T47D (cell line): Measurements from ENCODE around the gene SRP14.
"Not testable (repeated sequence)": the region's sequence is repeated elsewhere in the genome, so short reads cannot be mapped to it uniquely, and the experiment has no call there.

Source experiments
- DNase-seq, 2 experiments: peaks; one replicate each; pipeline versions ENCODE4 v3.0.0 to v3.0.0-alpha.2; 2011 to 2012; ENCODE audit warnings: low read depth in 1 of 2, low spot score in 1 of 2
- JUND ChIP-seq: IDR thresholded peaks from 2 replicates; pipeline ENCODE4 v1.6.1; 2012; ENCODE audit warnings: low read depth
- in situ Hi-C: cut with HindIII; loops from 2 replicates; pipeline ENCODE4 v1.10.0; 2016; ENCODE audit warnings: low sequenced_read_pairs, low pct_unique_long_range_greater_than_20kb

The SRP14 gene

GRCh38 chr15:40038638-40039543 is at the start of gene SRP14:
Gene SRP14 (minus strand): TSS chr15:40039181. CDS start chr15:40039116, 65 bp downstream.
- in situ Hi-C loops = no loop called here
- peak; percentile 80 to 90 for DNase-seq
- TF ChIP-seq JUND = no peak

DNA sequence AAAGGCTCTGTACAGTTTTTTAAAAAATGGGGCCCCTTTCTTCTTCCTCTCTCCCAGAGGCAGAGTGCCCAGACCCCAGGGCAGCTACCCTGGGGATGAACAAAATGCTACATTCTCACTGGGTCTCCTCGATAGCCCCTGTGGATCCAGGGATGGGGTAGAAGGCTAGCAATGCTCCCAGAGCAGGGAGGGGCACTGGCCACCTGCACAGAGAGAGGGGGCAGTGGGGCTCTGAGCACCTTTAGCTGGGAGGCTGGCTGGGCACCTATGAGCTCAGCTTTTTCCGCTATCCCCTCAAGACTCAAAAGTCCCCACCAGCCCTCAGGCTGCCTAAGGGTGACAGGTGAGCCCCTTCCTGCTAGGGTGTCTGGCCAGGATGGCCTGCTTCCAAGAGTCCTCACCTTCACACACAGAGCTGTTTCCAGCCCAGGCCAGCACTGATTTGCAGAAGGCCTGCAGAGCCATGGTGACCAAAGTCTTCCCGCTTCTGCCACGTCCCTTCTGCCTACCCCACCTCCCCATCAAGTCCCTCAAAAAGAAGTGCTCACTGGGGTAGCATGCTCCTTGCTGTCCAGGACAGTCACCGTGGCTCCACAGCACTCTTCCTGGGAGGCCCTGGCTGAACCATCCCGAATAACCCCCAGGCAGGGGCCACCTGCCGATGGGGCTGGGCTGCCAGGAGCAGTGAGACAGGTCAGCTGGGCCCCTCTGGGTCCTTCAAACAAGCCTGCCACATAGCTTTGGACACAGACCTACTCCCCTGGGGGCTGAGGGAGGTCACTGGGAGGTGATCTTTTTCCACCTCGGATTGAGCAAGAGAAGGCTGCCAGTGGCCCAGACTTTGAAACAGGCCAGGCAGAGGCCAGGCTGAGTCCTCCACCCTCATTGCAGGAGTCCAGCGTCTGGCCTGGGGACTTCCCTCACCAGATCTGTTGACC is 49.3 kb upstream of the SRP14 start:
- TF ChIP-seq JUND = no peak
- in situ Hi-C loops = no loop called here
- DNase-seq = no peak

- in situ Hi-C loops = no loop called here
- DNase-seq = no peak
- no peak for TF ChIP-seq JUND
Observed at GRCh38 chr15:40087068-40087810, 48.3 kb upstream of the SRP14 start.

- no peak for DNase-seq
- in situ Hi-C loops = no loop called here
- TF ChIP-seq JUND = no peak
Observed at GRCh38 chr15:40085266-40085665, 46.3 kb upstream of the SRP14 start.

- TF ChIP-seq JUND = no peak
- in situ Hi-C loops = no loop called here
- no peak for DNase-seq
Observed at GRCh38 chr15:40084650-40085049, 45.7 kb upstream of the SRP14 start.

DNA sequence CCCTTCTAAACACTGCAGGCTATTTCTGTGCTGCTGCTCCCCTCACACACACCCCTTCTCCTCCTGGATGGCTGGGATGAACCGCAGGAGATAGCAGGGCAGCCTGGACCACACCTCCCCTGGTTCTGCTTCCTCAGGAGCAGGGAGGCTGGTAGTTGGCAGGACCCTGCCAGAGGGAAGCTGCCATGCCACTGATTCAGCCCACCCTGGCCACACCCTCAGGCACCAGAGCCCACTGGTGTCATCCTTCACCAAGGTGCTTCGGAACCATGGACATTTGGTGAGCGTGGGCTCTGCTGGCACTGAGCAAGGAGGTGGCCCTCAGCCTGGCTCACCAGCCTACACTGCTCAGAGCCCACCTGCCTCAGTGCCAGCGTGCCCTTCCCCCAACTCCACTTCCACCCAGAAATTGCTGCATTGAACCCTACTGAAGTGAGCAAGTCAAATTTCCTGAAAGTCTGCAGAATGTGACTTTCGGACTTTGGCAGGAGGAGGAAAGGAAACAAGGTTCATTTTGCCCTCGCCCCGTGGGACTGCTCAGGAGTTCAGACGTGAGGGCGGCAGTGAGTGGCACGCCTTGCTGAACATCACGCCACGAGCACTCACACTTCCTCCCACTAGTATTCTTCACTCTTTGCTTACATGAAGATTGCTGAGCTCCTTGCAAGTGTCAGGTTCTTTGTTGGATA is 43.4 kb upstream of the SRP14 start:
- no peak for DNase-seq
- in situ Hi-C loops = no loop called here
- no peak for TF ChIP-seq JUND

GRCh38 chr15:40081691-40082194 is 42.8 kb upstream of the SRP14 start:
- in situ Hi-C loops = no loop called here
- no peak for TF ChIP-seq JUND
- DNase-seq = peak; percentile 52 to 59

- in situ Hi-C loops = no loop called here
- TF ChIP-seq JUND = no peak
- DNase-seq = no peak
Observed at GRCh38 chr15:40080847-40081246, 41.9 kb upstream of the SRP14 start.

DNA sequence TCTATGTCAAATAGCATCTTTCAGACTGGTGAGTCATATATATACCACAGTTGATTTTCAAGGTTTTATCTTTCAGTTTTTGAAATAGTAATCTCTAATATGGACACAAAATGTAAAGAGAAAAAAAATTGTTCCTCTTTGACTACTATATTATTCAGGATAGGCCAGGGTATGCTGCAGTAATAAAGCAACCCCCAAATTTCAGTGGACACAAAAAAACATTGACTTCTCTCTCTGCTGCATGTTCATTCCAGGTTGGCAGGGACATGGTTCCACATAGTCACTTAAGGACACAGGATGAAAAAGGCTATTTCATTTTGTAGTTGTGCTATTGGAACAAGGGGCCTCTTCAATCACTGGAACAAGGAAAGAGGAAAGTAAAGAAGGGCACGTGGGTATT is 41.1 kb upstream of the SRP14 start:
- no peak for TF ChIP-seq JUND
- DNase-seq = no peak
- in situ Hi-C loops = no loop called here

GRCh38 chr15:40079456-40079855 is 40.5 kb upstream of the SRP14 start:
- DNase-seq = no peak
- in situ Hi-C loops = no loop called here
- TF ChIP-seq JUND = no peak

DNA sequence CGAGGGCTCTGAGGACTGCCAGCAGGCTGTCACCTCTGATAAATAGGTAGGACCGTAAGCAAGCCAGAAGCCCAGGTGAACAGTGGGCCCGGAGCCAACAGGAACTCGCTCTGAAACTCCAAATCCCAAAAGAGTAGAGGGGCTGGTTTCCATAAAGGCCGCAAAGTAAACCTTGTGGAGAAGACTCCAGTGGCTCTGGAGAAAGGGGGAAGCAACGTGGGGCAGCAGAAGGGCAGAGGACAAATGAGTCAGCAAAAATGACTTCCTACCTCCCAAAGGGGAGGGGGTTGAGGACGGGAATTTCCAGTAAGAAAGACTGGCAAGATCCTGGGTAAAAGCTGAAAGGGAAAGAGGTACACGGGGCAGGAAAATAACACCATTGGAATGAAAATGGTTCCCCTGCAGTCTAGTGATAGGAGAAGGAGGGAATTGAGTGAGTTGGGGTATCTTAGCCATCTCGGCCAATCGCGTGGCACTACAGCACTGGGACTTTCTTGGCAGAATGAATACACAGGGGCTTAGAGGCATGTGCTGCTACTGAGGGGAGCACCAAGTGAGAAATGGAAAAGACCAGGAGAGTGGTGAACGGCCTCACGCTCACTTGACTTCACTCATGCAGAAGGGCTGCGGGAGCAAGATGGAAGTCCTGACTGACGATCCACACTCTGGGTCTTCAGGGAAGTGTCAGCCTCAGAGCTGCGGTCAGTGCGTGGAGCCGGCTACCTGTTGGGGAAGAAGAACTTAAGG is 36.5 kb upstream of the SRP14 start:
- no peak for TF ChIP-seq JUND
- no peak for DNase-seq
- in situ Hi-C loops = no loop called here

DNA sequence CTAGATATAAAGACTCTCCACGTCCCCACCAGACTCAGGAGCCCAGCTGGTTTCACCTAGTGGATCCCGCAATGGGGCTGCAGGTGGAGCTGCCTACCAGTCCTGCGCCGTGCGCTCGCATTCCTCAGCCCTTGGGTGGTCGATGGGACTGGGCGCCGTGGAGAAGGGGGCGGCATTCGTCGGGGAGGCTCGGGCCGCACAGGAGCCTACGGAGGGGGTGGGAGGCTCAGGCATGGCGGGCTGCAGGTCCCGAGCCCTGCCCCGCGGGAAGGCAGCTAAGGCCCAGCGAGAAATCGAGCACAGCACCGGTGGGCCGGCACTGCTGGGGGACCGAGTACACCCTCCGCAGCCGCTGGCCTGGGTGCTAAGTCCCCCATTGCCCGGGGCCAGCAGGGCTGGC is 35.7 kb upstream of the SRP14 start:
- DNase-seq, in situ Hi-C loops: not testable (repeated sequence)

GRCh38 chr15:40073716-40074490 is 34.9 kb upstream of the SRP14 start:
- DNase-seq, in situ Hi-C loops: not testable (repeated sequence)
